Activated CD8-positive, alpha-beta memory T cell treated with anti-CD3 and anti-CD28 coated beads for 36 hours (primary cell): ENCODE data around the gene GPR15. TPM values are rescaled to one million over a fixed set of nuclear protein-coding genes. Genes with fewer than 3 reads are reported as not detected.
"Not testable (repeated sequence)": the region's sequence is repeated elsewhere in the genome, so short reads cannot be mapped to it uniquely, and the experiment has no call there.

Experiments used
- CTCF ChIA-PET: fragments of 350-600 bp; sonication (Branson Sonifier 250); formaldehyde crosslinking; loops from one replicate; lab custom pipeline; 2021; ENCODE audit warnings: antibody characterized with exemption; lab: Charles Lee
- POLR2A ChIA-PET: fragments of 350-600 bp; sonication (Branson Sonifier 250); formaldehyde crosslinking; loops from one replicate; lab custom pipeline; 2021; ENCODE audit warnings: antibody characterized with exemption; lab: Charles Lee
- total RNA-seq, 2 experiments: library from RNA; stranded (reverse); gene quantifications; one replicate each; pipeline ENCODE4 v1.2.3, GENCODE V29; 2021

Gene GPR15
- total RNA-seq, 2 experiments from 2014 or later = 4.4 to 5.0 TPM

DNA sequence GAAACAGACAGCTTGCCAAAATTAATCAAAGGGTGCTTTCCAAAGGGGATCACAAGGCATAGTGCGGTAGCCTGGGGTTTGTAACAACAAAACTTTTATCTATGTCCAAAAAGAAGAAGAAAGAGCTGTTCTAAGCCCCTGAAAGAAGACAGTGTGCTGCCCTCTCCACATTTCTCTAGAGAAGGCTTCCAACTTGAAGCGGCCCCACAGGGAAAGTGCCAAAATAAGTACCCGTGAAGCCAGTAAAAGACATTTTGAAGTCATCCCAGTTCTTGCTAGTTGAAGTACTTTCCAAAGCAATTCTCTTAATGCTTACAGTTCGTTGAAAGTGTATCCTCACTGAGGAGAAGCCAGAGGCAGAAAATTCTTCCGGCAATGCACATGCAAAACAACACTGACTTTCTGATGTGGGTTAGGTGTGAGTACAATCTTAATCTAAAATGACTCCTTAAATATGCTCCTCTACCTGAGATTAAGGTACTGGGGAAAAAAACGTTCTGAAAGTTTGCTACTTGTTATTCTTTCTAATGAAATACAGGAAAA is 21.3 kb downstream of the GPR15 start:
- ChIA-PET POLR2A (interaction anchor here (1.9 to 5.9 kb wide), 3 partner anchors 12 to 31 kb away, joined by 5 to 52 read pairs (median 17); partner anchors contain the start of gene CLDND1), CTCF (no interaction called here)

DNA sequence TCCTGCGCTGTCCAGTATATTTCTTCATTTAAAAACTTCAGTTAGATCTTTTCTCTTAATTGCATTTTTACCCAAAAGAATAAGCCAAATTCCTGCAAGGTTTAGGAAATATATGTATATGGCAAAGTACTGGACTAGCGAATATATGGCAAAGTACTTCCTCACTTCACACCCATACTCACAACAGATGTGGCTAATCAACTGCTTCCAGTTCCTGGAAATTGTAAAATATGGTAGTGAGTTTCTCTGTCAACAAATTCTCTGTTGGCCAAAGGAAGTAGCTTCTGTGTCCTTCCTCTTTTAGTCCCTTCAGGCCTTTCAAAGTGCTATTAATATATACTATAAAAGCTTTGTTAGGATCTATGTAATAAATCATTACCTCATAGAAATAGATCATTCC is 22.0 kb downstream of the GPR15 start:
- ChIA-PET CTCF (no interaction called here), POLR2A (interaction anchor here (1.9 to 5.9 kb wide), 3 partner anchors 12 to 32 kb away, joined by 5 to 52 read pairs (median 17); partner anchors contain the start of gene CLDND1)

DNA sequence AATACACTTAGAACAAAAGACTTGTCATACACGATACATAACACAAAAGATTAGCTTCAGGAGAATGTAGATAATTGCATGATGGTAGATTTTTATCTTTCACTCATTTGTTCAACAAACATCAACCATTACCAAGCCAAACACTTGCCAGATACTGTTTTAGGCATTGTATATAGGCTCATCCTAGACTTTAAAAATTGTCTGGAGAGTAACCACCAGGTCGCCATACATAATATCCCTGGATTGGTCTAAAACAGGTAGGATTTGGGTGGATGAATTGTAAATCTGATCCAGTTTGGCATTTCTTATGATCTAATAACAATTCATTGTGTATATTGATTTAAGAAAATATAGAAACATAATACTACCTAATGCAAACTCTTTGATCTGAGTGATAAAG is 22.8 kb downstream of the GPR15 start:
- ChIA-PET POLR2A (interaction anchor here (0.7 to 5.9 kb wide), 5 partner anchors 9 to 32 kb away, joined by 9 to 52 read pairs (median 16); partner anchors contain the start of genes CLDND1 and GPR15), CTCF (no interaction called here)

DNA sequence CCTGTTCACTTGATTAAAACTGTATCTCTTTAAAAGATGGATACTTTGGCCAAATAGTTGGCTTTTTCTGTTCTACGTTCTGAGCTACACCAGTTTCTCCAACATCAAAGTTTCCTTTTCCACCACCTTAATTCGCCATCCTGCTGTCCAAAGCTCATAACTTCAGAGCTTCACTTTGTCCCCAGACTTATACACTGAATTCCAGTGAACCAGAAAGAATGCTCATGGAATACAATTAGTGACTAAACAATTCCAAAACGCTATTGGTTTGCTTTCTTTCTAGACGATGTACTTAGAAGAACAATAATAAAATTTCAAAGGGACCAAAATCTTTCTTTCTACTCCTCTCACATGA is 23.2 kb downstream of the GPR15 start:
- CTCF ChIA-PET = interaction anchor here (0.7 kb wide), 1 partner anchor 38 kb away, joined by 3 read pairs; the partner anchor contains the start of gene CPOX
- POLR2A ChIA-PET = interaction anchor here (0.7 to 5.9 kb wide), 5 partner anchors 9 to 33 kb away, joined by 9 to 52 read pairs (median 16); partner anchors contain the start of genes CLDND1 and GPR15

DNA sequence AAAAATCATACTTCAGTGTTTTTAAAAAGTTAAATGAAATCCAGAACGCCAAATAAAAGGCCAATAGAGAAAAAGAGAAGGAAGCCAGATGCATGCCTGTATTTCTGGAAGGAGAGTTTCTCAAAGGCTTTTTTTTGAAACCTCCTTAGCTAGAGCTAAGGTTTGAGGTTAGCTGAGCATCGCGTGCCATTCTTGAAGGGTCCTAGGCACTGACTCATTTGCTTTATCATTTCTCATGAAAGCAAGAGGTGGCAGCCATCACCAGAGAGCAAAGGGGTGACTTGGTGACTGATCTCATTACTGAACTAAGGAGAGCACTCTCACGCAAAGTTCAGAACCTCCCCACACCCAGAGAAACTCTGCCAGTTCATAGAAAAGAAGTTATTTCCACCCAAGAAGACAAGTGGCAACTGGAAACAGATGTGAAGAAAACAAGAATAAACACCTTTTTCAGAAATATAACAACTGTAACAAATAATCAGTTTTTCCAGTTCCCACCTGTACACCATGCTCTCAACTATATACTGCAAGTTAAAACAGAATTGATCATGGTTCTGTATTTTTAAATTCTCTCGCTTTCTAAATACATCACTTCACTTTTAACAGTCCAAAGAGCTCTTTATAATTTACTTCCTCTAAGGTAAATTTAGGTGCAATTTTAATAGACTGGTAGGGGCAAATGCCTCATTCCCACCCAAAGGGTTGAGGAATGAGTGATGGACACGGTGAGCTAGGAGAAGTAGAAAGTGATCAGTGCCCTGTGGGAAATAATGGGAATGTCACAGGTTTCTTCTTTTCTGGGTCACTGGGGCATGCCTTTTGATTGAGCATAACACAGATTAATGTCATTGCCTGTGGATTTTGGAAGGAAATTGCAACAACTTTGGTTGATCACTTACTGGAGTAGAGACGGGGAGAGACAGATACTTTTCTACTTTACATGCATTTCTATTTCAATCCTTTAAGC is 24.7 kb downstream of the GPR15 start:
- ChIA-PET CTCF (interaction anchor here (0.6 to 2.4 kb wide), 4 partner anchors 15 to 35 kb away, joined by 3 to 7 read pairs (median 4); partner anchors contain the start of gene CLDND1), POLR2A (interaction anchor here (1.0 to 5.9 kb wide), 7 partner anchors 9 to 40 kb away, joined by 3 to 52 read pairs (median 7); partner anchors contain the start of genes CLDND1 and GPR15)

DNA sequence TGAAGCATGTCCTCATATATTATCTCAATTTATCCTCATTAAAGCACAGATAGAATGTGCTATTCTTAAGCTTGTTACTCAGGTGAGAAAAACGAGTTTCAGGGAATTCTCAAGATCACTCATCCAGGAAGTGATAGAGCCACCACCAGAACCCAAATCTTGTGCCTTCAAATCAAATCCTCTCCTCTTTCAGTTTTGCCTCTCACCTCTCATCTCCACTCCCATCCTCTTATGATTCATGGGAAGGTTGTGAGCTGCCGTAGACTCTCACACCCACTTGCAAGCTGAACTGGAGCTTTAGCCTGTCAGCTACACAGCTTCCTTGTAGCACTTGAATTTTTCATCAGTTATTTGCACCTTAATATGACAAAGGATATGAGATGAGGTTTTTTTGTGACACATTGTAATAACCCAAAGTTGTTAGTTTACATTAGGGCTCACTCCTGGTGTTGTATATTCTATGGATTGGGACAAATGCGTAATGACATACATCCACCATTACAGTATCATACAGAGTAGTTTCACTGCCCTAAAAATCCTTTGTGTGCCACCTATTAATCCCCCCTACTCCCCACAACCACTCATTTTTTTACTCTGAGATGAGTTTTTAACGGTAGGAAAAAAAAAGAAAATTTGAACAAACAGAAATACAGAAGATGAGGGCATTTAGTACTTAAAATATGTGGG is 25.7 kb downstream of the GPR15 start:
- POLR2A ChIA-PET = interaction anchor here (0.7 to 5.9 kb wide), 5 partner anchors 20 to 48 kb away, joined by 4 to 52 read pairs (median 12); partner anchors contain the start of genes CLDND1 and GPR15
- CTCF ChIA-PET = interaction anchor here (0.9 to 2.4 kb wide), 4 partner anchors 16 to 36 kb away, joined by 3 to 7 read pairs (median 4); partner anchors contain the start of gene CLDND1

DNA sequence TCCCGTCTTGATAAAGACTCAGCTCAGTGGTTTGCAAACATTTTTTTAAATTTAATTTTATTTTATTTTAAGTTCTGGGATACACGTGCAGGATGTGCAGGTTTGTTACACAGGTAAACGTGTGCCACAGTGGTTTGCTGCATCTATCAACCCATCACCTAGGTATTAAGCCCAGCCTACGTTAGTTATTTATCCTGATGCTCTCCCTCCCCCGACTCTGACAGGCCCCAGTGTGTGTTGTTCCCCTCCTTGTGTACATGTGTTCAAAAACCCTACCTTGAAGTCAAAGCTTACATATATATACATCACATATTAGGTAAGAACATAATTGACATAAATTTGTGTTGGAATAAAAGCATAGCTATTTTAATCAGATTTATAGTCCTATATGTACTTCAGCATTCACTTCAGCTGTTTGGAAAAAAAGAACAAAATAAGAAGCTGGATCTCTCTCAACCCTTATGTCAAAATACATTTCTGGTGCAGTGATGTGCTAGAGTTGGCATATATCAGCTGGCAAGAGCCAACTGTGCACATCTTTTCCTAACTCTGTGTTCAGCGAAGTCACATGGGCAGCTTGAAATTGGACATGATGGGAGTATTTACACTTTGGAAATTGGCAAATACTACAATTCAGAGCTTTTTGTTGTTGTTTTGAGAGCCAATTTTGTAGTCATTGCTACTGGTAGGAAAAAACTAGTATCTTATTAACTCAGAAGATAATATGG is 26.5 kb downstream of the GPR15 start:
- ChIA-PET POLR2A (interaction anchor here (0.6 to 5.9 kb wide), 3 partner anchors 14 to 35 kb away, joined by 3 to 52 read pairs (median 12); partner anchors contain the start of gene CLDND1), CTCF (interaction anchor here (0.9 to 1.2 kb wide), 3 partner anchors 15 to 23 kb away, joined by 3 to 4 read pairs (median 3); no protein-coding TSS in a partner anchor)

DNA sequence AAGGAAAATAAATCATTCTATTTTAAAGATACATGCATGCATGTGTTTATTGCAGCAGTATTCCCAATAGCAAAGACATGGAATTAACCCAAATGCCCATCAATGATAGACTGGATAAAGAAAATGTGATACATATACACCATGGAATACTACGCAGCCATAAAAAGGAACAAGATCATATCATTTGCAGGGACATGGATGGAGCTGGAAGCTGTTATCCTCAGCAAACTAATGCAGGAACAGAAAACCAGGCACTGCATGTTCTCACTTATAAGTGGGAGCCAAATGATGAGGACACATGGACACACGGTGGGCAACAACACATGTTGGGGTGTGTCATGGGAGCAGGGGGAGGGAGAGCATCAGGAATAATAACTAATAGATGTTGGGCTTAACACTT is 28.0 kb downstream of the GPR15 start:
- POLR2A ChIA-PET, CTCF ChIA-PET: not testable (repeated sequence)

DNA sequence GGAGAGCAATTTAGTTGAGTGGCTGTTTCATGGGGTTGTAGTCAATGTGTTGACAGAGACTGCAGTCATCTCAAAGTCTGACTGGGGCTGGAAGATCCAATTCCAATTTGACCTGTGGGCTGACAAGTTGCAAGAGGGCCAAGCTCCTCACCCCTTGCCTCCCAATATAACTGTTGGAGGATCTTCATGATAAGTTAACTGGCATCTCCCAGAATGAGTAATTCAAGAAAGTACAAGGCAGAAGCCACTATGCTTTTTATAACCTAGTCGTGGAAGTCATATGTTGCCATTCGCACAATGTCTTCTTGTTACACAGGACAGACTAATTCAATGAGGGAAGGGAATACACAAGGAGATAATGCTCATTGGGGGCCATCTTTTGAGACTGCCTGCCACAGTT is 29.1 kb downstream of the GPR15 start:
- POLR2A ChIA-PET = no interaction called here

DNA sequence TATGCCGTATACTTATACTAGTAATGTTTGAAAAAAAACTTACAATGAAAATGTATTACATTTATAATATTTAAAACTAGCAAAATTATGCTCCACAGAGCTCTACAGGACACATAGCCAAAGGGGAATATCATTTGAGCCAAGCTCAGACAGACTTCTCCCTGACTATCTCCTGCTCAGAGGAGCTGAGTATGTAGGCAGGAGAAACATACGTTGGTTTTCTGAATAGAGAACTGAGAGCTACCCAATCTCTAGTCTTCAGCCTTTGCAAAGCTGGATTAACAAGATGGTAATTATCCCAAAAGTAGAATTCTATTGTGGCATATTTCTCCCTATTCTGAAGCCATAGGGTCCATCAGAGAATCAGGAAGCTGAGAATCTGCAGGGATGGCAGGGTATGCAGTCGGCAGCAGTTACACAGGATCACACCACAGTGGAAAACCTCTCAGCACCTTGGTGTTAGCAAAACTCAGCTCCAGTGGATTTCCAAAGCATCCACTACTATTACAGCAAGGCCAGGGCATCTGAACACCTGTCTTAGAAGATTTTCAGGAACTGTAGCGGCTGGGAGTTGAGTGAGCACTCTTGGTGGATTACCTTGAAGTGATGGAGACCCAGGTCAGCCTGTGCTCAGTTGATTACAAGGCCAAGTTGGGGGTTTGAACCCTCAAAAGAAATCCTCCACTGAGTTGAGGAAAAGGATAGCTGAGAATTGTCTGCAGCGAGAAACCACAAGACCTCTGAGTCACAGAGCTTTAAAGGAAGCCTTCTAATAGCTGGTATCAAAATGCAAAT is 30.1 kb downstream of the GPR15 start:
- CTCF ChIA-PET = interaction anchor here (0.8 kb wide), 1 partner anchor 35 kb away, joined by 3 read pairs; no protein-coding TSS in a partner anchor
- POLR2A ChIA-PET = interaction anchor here (0.6 kb wide), 1 partner anchor 39 kb away, joined by 3 read pairs; the partner anchor contains the start of gene CLDND1

More for the DNA sequence above, 29.1 kb downstream of the GPR15 start:
- CTCF ChIA-PET = no interaction called here

DNA sequence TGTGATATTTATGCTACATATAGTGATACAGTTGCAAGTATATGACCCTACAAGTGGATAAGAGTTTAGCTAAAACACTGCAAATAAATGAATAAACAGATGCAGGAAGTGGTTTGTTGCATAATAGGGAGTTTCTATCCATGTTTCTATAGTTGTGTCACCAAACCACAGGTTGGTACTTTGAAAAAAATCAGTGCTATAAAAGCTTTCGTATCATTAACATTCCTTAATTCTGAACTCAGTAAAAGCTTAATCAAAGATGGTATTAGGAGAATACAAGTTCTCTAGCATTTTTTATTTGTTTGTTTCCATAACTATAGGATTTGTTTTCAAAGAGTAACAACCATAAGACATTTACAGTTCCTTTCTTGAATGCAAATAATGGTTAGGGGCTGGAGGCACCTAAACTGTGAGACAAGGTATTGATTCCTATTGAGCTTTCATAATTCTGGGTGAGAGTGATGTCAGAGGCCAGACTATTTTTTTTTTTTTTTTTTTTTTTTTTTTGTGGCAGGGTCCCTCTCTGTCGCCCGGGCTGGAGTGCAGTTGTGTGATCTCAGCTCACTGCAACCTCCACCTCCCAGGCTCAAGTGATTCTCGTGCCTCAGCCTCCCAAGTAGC is 32.0 kb downstream of the GPR15 start:
- POLR2A ChIA-PET = interaction anchor here (0.6 to 1.2 kb wide), 5 partner anchors 9 to 42 kb away, joined by 3 to 12 read pairs (median 6); partner anchors contain the start of gene CLDND1
- CTCF ChIA-PET = no interaction called here

DNA sequence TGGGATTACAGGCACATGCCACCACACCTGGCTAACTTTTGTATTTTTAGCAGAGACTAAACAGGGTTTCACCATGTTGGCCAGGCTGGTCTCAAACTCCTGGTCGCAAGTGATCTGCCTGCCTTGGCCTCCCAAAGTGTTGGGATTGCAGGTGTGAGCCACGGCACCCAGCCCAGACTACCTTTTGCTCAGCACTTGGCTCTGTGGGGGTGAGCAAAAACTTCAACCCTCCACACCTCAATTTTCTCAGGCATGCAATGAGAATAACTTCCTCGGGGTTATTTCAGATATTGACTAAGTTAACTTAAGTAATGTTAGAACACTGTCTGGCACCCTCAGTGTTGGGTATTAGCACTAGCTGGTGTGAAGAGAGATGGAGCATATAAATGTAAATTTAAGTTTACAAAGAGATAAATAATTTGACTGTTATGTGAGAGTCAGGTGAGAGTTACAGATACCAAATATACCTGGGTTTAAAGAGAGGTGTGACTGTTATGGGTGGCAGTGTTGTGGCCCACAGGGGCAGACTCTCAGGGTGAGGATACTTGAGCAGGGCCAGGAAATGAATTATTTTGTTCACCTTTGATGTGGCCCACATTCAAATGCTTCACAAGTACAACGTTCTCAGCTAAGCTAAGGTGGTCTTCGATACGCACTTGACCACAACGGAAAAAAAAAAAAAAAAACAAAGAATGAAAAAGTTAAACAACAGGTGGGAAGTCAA is 32.7 kb downstream of the GPR15 start:
- CTCF ChIA-PET = no interaction called here
- POLR2A ChIA-PET = interaction anchor here (0.8 to 1.9 kb wide), 7 partner anchors 8 to 42 kb away, joined by 3 to 12 read pairs (median 7); partner anchors contain the start of gene CLDND1

DNA sequence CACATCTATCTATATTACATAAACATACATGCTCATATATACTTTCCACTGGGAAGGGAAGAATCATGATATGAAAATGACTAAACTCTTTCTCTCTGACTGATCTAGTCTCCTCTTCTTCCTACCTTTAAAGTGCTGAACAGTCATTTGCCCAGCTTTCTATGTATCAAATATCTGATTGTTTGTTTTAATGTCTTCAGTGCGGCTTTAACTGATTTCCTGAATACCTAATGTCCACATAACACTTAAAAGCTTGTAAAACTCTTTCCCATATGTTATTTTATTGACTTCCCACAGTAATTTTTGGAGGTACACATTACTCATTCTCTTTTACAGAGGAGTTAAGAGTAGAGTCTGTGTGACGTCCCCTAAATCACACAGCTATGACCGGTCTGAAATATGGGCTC is 33.5 kb downstream of the GPR15 start:
- ChIA-PET POLR2A (interaction anchor here (1.1 to 1.9 kb wide), 3 partner anchors 9 to 42 kb away, joined by 4 to 8 read pairs (median 7); partner anchors contain the start of gene CLDND1), CTCF (no interaction called here)

DNA sequence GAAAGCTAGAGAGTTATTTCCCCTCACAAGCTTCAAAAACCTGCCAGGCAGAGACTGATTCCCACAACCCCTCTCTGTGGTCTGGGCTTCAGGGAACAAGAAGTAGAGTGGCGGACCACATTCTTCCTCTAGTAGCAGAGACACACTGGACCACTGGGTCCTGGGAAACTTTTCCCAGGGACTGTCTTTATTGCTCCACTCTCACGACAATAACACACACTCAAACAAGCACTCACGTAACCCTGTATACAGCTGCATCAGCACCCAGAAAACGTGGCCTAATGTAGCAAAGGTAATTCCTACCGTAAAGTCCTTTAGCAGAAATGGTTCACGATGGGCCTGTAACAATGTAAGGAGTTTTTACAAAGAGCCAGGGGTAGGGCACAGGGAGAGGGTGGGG is 34.1 kb downstream of the GPR15 start:
- CTCF ChIA-PET = no interaction called here
- POLR2A ChIA-PET = interaction anchor here (1.5 to 1.9 kb wide), 2 partner anchors 9 to 43 kb away, joined by 7 to 8 read pairs; partner anchors contain the start of gene CLDND1

DNA sequence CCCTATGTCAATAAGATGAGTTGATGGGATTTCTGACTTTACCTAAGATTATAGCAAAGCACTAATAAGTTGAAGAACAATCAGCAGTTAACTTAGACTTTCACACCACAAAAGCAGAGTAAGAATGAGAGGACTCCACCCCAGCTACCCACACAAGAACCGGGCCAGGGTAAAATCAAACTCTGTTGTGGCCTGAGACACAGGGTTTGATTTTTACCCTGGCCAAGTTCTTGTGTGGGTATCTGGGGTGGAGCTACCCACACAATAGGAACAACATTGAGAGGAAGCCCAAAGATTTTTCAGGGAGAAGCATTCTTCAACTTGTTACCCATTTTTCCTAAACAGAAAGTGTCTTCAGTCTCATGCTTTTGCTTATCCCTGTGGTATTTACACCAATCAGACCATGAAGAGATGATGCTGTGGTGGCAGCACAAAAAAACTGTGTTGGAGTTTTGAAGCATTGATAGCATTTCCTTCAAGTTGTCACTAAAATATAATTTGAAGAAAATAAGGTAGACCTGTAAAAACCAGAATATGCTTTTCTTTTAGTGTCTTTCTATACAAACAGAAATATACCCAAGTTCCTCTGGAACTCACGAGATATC is 36.0 kb downstream of the GPR15 start:
- CTCF ChIA-PET = no interaction called here
- POLR2A ChIA-PET = no interaction called here
